GM12878 (cell line): ENCODE results near the gene ZDHHC11B.
"Not testable (repeated sequence)": the region's sequence is repeated elsewhere in the genome, so short reads cannot be mapped to it uniquely, and the experiment has no call there.

Experiments
- EP300 ChIP-seq, 2 experiments: fragments of 150-350 bp in 1 of 2; IDR thresholded peaks; 2 replicates each; pipeline ENCODE4 v1.6.1; 2011 to 2012; ENCODE audit warnings: low read depth in 2 of 2, low read length in 2 of 2, borderline replicate concordance in 1 of 2, improper control_type of control experiment in 1 of 2, inconsistent platforms in 1 of 2; ENCODE audit not compliant: control insufficient read depth in 1 of 2
- SMC3 ChIP-seq: IDR thresholded peaks from 2 replicates; pipeline ENCODE4 v1.6.1; 2011; ENCODE audit warnings: low read length, improper control_type of control experiment, borderline replicate concordance
- YBX1 ChIP-seq: fragments of 450-650 bp; IDR thresholded peaks from 2 replicates; pipeline ENCODE4 v1.6.1; 2016; ENCODE audit warnings: antibody characterized with exemption

DNA sequence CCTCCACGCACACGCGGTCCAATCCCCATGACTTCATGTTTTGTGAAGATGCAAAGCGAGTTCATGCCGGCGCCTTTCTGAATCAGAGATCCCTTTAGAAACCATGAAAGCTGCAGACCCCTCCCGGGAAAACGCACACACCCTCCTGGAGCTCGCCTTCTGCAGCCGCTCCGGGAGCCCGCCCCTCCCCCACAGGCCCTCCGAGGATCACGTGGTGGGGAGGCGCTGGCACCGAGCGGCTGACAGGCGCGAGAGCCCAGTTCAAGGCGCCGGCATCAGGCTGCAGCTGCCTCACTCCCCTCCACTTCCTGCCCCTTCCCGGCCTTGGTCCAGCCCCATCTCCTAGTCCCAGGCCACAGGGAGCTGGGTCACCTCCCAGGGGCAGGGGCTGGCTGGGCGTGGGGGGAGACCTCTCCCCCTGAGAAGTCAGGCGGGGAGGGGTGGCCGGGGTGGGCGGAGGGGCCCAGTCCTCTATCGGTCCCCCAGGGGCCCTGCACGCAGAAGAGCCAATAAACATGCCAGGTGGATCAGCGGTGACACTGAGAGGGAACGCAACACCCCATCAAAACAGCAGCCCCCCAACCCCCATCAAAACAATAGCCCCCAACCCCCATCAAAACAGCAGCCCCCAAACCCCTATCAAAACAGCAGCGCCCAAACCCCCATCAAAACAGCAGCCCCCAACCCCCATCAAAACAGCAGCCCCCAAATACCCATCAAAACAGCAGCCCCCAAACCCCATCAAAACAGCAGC is 1.3 kb downstream of the ZDHHC11B start:
- not testable (repeated sequence) for TF ChIP-seq YBX1; EP300 (IDR thresholded peaks at IDR 0.05; ENCODE audit: borderline replicate concordance in 1 of 2, control insufficient read depth in 1 of 2, low read depth in 2 of 2, low read length in 2 of 2); SMC3
